NCI-H2029 (cell line): ENCODE measurements around the gene MAJIN.

Source experiments
- DNase-seq: peaks from one replicate; lab custom pipeline; 2025; lab: John Stamatoyannopoulos, UW

The MAJIN gene

DNA sequence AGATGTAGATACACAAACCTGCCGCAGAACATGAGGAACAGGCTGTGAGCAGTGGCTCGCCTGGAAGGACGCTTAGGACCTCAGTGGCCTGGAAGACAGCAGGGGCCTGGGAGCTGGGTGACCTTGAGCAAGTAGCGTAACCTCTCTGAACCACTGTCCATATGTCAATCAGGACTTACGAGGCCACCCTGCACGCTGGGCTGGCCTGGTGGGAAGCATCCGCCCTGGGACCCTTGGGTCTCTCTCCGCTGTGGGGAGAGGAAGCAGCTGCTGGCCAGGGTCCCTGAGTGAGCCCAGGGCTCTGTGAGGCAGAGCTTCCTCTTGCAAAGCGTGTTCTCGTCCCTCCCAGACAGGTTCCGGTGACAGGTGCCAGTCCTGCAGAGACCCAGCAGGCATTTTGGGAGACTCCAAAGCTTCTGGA lies 79.5 kb downstream of the MAJIN start:
- DNase-seq: no peak

DNA sequence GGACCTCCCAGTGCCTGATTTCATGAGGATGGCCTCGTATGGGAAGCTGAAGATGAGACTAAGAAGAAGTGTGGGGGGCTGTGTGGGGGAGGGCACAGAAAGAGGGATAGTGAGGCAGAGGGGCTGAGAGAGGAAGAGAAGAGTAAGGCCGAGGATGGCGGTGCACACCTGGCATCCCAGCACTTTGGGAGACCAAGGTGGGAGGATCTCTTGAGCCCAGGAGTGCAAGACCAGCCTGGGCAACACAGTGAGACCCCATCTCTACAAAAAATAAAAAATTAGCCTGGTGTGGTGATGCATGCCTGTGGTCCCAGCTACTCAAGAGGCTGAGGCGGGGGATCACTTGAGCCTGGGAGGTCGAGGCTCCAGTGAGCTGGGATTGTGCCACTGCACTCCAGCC lies 80.0 kb downstream of the MAJIN start:
- no peak for DNase-seq

DNA sequence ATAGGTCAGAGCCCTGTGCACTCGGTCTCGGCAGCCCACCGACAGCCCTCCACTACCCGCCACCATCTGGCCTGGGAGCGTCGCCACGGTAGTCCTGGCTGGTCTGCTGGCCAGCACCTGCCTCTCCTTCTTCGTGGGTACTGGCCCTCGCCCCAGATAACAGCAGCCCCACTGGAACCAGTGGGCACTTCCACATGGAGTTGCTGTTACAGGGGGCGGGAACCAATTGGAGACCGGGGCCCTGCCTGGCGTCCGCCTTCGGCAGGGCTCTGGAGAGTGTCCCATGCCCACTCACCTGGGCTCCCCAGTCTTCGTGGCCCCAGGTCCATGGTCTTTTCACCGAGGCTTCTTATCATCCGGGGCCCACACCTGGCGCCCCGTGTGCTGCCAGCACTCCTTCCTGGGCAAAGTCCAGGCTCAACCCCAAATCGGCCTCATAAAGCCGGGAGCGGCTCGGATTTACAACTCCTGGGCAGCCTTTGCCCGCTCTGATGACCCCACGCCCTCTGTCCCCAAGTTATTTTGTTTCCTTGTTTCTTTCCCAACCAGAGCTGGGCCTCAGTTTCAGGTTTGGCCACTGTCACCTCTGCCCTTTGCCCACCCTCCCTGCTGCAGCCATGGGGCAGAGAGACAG lies 80.6 kb downstream of the MAJIN start:
- DNase-seq: no peak

DNA sequence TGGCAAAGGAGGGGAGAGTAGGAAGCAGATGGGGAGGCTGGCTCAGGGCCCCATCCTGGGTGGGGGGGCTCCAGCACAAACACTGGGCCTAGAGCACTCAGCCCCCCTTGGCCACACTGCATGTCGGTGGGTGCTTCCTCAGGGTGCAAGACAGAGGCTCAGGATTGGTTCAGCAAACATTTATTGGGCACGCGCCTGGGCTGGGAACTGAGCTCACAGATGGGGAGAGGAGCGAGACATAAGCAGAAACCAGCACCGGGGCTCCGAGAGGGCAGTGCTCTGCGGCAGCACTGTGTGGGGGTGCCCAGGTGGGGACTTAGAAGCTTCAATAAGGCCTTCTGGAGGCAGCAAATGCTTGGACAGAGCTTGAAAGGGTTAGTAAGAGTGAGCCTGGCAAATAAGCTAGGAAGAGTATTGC lies 81.4 kb downstream of the MAJIN start:
- no peak for DNase-seq

DNA sequence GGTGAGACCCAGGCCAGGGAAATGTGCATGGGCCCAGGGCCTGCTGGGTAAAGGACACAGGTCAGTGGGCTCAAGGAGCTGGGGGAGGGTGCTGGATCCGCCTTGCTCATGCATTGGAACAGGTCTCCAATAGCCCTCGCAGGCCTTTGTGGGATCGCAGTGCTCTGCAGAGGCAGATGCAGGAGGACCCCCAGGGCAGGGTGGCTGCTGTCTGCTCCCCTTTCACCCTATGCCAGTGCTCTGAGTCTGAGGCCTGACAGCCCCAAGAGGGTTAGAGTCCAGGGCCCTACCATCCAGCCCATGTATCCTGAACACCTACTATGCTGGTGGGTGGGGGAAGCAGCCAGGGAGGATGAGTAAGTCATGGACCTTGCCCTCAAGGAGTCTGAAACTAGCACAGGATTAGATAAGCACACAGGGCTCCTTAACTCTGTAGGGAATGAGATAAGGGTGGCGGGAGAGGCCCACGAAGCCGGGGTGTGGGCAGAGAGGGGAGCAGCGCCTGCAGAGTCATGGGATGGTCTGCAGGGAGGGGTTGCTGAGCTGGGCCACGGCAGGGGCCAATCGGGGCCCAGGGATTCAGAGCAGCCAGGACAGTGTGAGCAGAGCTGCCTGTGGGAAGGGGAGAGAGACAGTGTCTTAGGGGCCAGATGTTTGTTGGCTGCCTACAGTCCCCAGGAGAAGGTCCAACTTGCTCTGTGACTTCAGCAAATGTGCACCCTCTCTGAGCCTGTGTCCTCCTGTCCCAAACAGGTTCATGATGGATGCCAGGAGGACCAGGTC lies 83.0 kb downstream of the MAJIN start:
- DNase-seq: no peak

DNA sequence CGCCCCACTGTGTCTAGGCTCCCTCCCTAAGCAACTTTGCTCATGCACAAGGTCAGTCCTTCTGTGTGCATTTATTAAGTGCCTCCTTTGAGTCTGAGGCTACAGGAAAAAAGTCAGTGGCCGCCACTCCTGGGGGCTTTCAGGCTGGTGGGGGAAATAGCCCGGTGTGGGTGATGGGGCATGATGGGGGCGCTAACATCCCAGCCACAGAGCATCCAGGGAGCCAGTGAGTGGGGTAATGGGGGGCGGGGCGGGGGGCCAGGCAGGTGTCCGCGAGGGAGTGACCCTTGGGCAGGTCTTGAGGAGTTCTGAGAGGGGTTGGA lies 83.5 kb downstream of the MAJIN start:
- DNase-seq: no peak
